AG04449 (cell line): Measurements from ENCODE around the gene TMEM129.

Experiments
- CTCF ChIA-PET: fragments of 350-600 bp; formaldehyde crosslinking; extraction: SDS; loops from one replicate; lab custom pipeline; 2021; ENCODE audit warnings: antibody characterized with exemption; lab: Yijun Ruan, JAX
- POLR2A ChIA-PET: fragments of 400-600, 350-600 bp; formaldehyde crosslinking; extraction: SDS; loops from one replicate; lab custom pipeline; 2020; ENCODE audit warnings: antibody characterized with exemption, inconsistent platforms; lab: Yijun Ruan, JAX
- DNase-seq: peaks from one replicate; pipeline ENCODE4 v3.0.0-alpha.2; 2010; ENCODE audit warnings: low read depth, low spot score
- H3K4me3 ChIP-seq: 2 replicates; pipeline ENCODE4 v1.5.1; 2011; ENCODE audit warnings: low read depth, mild to moderate bottlenecking, control low read depth, low read length
- CTCF ChIP-seq: IDR thresholded peaks from one replicate; pipeline ENCODE4 v1.5.1; 2011; ENCODE audit warnings: mild to moderate bottlenecking, moderate library complexity, low read length, control low read depth, inconsistent platforms; ENCODE audit not compliant: insufficient read depth; ENCODE audit errors: missing control alignments

Gene TMEM129

GRCh38 chr4:1723131-1723801 lies 2.1 kb upstream of the TMEM129 start:
- DNase-seq, result no peak
- no peak for TF ChIP-seq CTCF
- peak overlapping the region; percentile 64; the same call in 1 of the 2 replicates for H3K4me3 ChIP-seq
- ChIA-PET CTCF (interaction anchor here (1.6 to 15.3 kb wide), 5 partner anchors 11 to 369 kb away, joined by 4 to 268 read pairs (median 48); no protein-coding TSS in a partner anchor), POLR2A (no interaction called here)

DNA sequence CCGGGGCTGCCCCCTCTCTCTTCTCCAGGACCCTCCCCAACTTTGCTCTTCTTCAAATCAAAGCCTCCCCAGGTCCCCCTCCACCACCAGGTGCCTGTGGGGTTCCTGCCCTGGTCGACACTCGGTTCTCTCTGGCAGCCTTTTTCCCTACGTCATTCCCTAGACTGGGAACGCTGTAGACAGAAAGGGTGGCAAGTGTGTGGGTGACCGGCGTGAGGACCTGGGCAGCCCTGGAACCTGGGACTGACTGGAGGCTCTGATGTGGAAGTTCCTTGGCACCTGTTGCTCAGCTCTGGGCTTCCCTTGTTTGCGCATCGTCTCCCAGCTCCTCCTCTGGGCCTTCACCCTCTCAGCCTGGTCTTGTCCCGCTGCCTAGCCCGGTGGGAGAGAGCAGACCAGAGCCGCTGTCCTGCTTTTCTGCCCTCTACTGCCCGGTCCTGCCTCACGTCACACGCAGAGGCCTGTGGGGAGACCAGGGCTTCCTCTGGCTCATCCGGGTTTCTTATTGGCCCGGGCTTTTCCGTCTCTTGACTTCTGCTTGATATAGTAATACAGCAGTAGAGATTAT lies 1.5 kb upstream of the TMEM129 start:
- no peak for DNase-seq
- POLR2A ChIA-PET, result no interaction called here
- CTCF ChIA-PET, result interaction anchor here (1.6 to 15.3 kb wide), 5 partner anchors 8 to 368 kb away, joined by 4 to 268 read pairs (median 48); no protein-coding TSS in a partner anchor
- TF ChIP-seq CTCF, result no peak
- H3K4me3 ChIP-seq, result peak overlapping the region; percentile 64

GRCh38 chr4:1721666-1722550 lies 785 bp upstream of the TMEM129 start:
- no peak for TF ChIP-seq CTCF
- ChIA-PET POLR2A (interaction anchor here (1.0 to 1.8 kb wide), 3 partner anchors 10 to 375 kb away, joined by 3 to 21 read pairs (median 3); partner anchors contain the start of genes SLBP and UVSSA), CTCF (interaction anchor here (0.6 to 15.3 kb wide), 4 partner anchors 9 to 29 kb away, joined by 3 to 268 read pairs (median 7); partner anchors contain the start of gene SLBP)
- H3K4me3 ChIP-seq, result peak overlapping the region; percentile 64
- no peak for DNase-seq

GRCh38 chr4:1720163-1720983 lies 750 bp downstream of the TMEM129 start:
- DNase-seq, result no peak
- POLR2A ChIA-PET, result interaction anchor here (0.5 to 1.8 kb wide), 4 partner anchors 8 to 374 kb away, joined by 3 to 21 read pairs (median 3); partner anchors contain the start of genes SLBP and UVSSA

More at GRCh38 chr4:1720163-1720983, 750 bp downstream of the TMEM129 start:
- CTCF ChIA-PET, result interaction anchor here (1.0 to 15.3 kb wide), 5 partner anchors 10 to 91 kb away, joined by 3 to 268 read pairs (median 5); no protein-coding TSS in a partner anchor
- peak overlapping the region; percentile 81 for H3K4me3 ChIP-seq
- TF ChIP-seq CTCF, result no peak
